Osteoblast (primary cell): Measurements from ENCODE around the gene ARHGAP28. TPM values are rescaled to one million over a fixed set of nuclear protein-coding genes. Genes with fewer than 3 reads are reported as not detected.

ENCODE experiments used
- DNase-seq: peaks from one replicate; pipeline ENCODE4 v3.0.0; 2011; ENCODE audit warnings: low spot score, mixed read lengths; ENCODE audit not compliant: insufficient read length; ENCODE audit errors: missing footprints
- H2AFZ ChIP-seq: 2 replicates; pipeline ENCODE4 v1.6.0; 2011; ENCODE audit warnings: mild to moderate bottlenecking, low read length
- H3K27ac ChIP-seq: 2 replicates; pipeline ENCODE4 v1.5.1; 2011; ENCODE audit warnings: mild to moderate bottlenecking, low read depth, low read length, moderate library complexity
- H3K27me3 ChIP-seq: 2 replicates; pipeline ENCODE4 v1.6.0; 2012; ENCODE audit warnings: mild to moderate bottlenecking, control low read depth, inconsistent platforms, low read length, moderate library complexity; ENCODE audit not compliant: insufficient read depth
- H3K36me3 ChIP-seq: 2 replicates; pipeline ENCODE4 v1.5.1; 2011; ENCODE audit warnings: mild to moderate bottlenecking, low read length, control low read depth, moderate library complexity; ENCODE audit not compliant: insufficient read depth
- H3K4me1 ChIP-seq: 2 replicates; pipeline ENCODE4 v1.5.1; 2011; ENCODE audit warnings: mild to moderate bottlenecking, low read length, control low read depth, moderate library complexity; ENCODE audit not compliant: insufficient read depth
- H3K4me2 ChIP-seq: 2 replicates; pipeline ENCODE4 v1.6.0; 2011; ENCODE audit warnings: mild to moderate bottlenecking, low read length; ENCODE audit not compliant: insufficient read depth
- H3K4me3 ChIP-seq: fragments of 200-600 bp; sonication (generic); 3 replicates; pipeline ENCODE4 v1.5.1; 2012; ENCODE audit warnings: mild to moderate bottlenecking, low read length, inconsistent platforms; ENCODE audit not compliant: insufficient read depth
- H3K79me2 ChIP-seq: 2 replicates; pipeline ENCODE4 v1.6.0; 2012; ENCODE audit warnings: mild to moderate bottlenecking, low read length, control low read depth, inconsistent platforms; ENCODE audit not compliant: insufficient read depth
- H3K9me3 ChIP-seq: 2 replicates; pipeline ENCODE4 v1.5.1; 2011; ENCODE audit warnings: low read depth, low read length, control low read depth
- H4K20me1 ChIP-seq: 2 replicates; pipeline ENCODE4 v1.6.0; 2012; ENCODE audit warnings: mild to moderate bottlenecking, low read length, control low read depth; ENCODE audit not compliant: insufficient read depth
- total RNA-seq: library from RNA; depleted of rRNA; stranded (reverse); fragments of >200 nt; gene quantifications from 2 replicates; pipeline ENCODE4 v1.2.3, GENCODE V29; 2012
- TF ChIP-seq, protein P1 (sequence below): IDR thresholded peaks from 2 replicates; pipeline ENCODE4 v1.5.1; 2011; ENCODE audit warnings: mild to moderate bottlenecking, low read depth, low read length, moderate library complexity; ENCODE audit errors: extremely low read depth

The ARHGAP28 gene
- total RNA-seq, 1 donor, result 23.9 TPM

DNA sequence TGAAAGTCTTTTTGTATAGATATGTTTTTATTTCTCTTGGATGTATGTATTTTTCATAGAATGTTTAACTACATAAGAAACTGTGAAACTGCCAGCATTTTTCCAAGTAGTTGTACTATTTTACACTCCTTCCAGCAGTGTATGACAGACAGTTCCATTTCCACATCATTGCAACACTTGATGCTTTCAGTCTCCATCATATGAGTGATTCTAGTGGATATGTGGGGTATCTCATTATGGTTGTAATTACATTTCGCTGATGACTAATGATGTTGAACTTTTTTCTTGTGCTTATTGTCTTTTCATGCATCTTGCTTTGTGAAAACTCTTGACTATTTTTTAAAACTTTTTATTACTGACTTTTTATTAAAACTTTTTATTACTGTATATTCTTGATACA lies 101.4 kb downstream of the ARHGAP28 start:
- H3K4me2 ChIP-seq, result no peak overlapping the region
- no peaks in the 10 kb centered on the region for H3K79me2 ChIP-seq
- H3K27ac ChIP-seq, result no peak overlapping the region
- no peak overlapping the region for H3K4me3 ChIP-seq
- no peaks in the 10 kb centered on the region for H4K20me1 ChIP-seq
- H3K36me3 ChIP-seq, result no peaks in the 10 kb centered on the region
- H3K9me3 ChIP-seq, result no peaks in the 10 kb centered on the region
- H3K27me3 ChIP-seq, result no peaks in the 10 kb centered on the region
- TF ChIP-seq, protein P1, sequence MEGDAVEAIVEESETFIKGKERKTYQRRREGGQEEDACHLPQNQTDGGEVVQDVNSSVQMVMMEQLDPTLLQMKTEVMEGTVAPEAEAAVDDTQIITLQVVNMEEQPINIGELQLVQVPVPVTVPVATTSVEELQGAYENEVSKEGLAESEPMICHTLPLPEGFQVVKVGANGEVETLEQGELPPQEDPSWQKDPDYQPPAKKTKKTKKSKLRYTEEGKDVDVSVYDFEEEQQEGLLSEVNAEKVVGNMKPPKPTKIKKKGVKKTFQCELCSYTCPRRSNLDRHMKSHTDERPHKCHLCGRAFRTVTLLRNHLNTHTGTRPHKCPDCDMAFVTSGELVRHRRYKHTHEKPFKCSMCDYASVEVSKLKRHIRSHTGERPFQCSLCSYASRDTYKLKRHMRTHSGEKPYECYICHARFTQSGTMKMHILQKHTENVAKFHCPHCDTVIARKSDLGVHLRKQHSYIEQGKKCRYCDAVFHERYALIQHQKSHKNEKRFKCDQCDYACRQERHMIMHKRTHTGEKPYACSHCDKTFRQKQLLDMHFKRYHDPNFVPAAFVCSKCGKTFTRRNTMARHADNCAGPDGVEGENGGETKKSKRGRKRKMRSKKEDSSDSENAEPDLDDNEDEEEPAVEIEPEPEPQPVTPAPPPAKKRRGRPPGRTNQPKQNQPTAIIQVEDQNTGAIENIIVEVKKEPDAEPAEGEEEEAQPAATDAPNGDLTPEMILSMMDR, result no peak
- no peak overlapping the region for H2AFZ ChIP-seq
- DNase-seq, result no peak
- H3K4me1 ChIP-seq, result no peaks in the 10 kb centered on the region

DNA sequence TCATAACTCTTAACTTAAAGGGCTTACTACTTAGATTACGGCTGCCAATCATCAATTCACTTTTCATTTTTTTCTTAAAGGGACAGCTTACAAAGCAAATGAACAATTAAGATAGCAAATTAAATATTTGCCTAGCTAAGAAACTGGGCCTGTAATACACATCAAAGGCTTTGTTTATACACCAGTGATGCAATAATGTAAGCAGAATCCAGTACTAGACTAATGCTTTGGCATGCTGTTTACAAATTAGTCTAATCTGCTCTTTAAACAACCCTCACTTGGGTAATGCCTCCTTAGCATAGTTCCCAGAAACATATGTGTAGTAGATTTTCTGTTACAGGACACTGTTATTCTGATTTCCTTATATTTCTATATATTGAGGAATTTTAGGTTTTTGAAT lies 105.8 kb downstream of the ARHGAP28 start:
- Histone ChIP-seq H3K4me2 (no peak overlapping the region), H3K9me3 (no peaks in the 10 kb centered on the region), H3K4me3 (no peak overlapping the region), H3K27ac (no peak overlapping the region), H3K79me2 (no peaks in the 10 kb centered on the region), H2AFZ (no peak overlapping the region), H3K36me3 (no peaks in the 10 kb centered on the region), H3K27me3 (no peaks in the 10 kb centered on the region), H3K4me1 (no peaks in the 10 kb centered on the region), H4K20me1 (no peaks in the 10 kb centered on the region)
- TF ChIP-seq, protein P1, result no peak
- DNase-seq, result no peak

DNA sequence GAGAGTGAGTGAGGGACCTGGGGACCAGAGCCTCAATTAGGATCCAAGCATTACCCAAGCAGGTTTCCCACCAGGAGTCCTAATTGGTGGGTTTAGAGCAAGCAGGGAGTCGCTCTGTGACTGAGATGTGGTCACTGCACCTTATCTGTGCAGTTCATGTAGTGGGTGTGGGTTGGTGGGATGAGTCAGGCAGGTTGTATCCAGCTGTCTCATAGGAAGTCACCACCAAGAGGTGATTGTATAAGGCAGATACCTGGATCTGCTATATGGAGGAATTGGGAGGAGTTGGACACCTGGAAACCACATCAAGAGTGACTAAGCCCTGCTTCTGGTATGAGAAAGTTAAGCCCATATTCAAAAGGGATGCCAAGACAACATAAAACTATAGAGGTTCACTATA lies 106.8 kb downstream of the ARHGAP28 start:
- TF ChIP-seq, protein P1, result no peak
- no peak for DNase-seq
- Histone ChIP-seq H3K27ac (no peak overlapping the region), H3K27me3 (no peaks in the 10 kb centered on the region), H4K20me1 (no peaks in the 10 kb centered on the region), H3K9me3 (no peaks in the 10 kb centered on the region), H3K4me1 (no peaks in the 10 kb centered on the region), H3K36me3 (no peaks in the 10 kb centered on the region), H3K4me3 (no peak overlapping the region), H2AFZ (no peak overlapping the region), H3K79me2 (no peaks in the 10 kb centered on the region), H3K4me2 (no peak overlapping the region)

GRCh38 chr18:6837904-6838303 lies 108.4 kb downstream of the ARHGAP28 start:
- H3K79me2 ChIP-seq, result no peaks in the 10 kb centered on the region

More at GRCh38 chr18:6837904-6838303, 108.4 kb downstream of the ARHGAP28 start:
- no peaks in the 10 kb centered on the region for H3K4me1 ChIP-seq
- peak; percentile 53 for DNase-seq
- H3K9me3 ChIP-seq, result no peaks in the 10 kb centered on the region
- no peak overlapping the region for H3K4me2 ChIP-seq
- H3K27ac ChIP-seq, result no peak overlapping the region
- H4K20me1 ChIP-seq, result no peaks in the 10 kb centered on the region
- no peak overlapping the region for H3K4me3 ChIP-seq
- H2AFZ ChIP-seq, result no peak overlapping the region
- H3K27me3 ChIP-seq, result no peaks in the 10 kb centered on the region
- no peaks in the 10 kb centered on the region for H3K36me3 ChIP-seq
- TF ChIP-seq, protein P1, result no peak
